AG04449 (cell line): Measurements from ENCODE around the gene RPAP3.

Experiments
- CTCF ChIA-PET: fragments of 350-600 bp; formaldehyde crosslinking; extraction: SDS; loops from one replicate; lab custom pipeline; 2021; ENCODE audit warnings: antibody characterized with exemption; lab: Yijun Ruan, JAX
- POLR2A ChIA-PET: fragments of 400-600, 350-600 bp; formaldehyde crosslinking; extraction: SDS; loops from one replicate; lab custom pipeline; 2020; ENCODE audit warnings: antibody characterized with exemption, inconsistent platforms; lab: Yijun Ruan, JAX
- DNase-seq: peaks from one replicate; pipeline ENCODE4 v3.0.0-alpha.2; 2010; ENCODE audit warnings: low read depth, low spot score
- H3K4me3 ChIP-seq: 2 replicates; pipeline ENCODE4 v1.5.1; 2011; ENCODE audit warnings: low read depth, mild to moderate bottlenecking, control low read depth, low read length
- CTCF ChIP-seq: IDR thresholded peaks from one replicate; pipeline ENCODE4 v1.5.1; 2011; ENCODE audit warnings: mild to moderate bottlenecking, moderate library complexity, low read length, control low read depth, inconsistent platforms; ENCODE audit not compliant: insufficient read depth; ENCODE audit errors: missing control alignments

Gene RPAP3

GRCh38 chr12:47617476-47617875, 88.4 kb downstream of the RPAP3 start:
- POLR2A ChIA-PET: no interaction called here
- no peak for TF ChIP-seq CTCF
- no peak overlapping the region for H3K4me3 ChIP-seq
- DNase-seq: no peak
- CTCF ChIA-PET: no interaction called here

- H3K4me3 ChIP-seq: no peak overlapping the region
- CTCF ChIA-PET: no interaction called here
- POLR2A ChIA-PET: no interaction called here
- no peak for TF ChIP-seq CTCF
- no peak for DNase-seq
Measured at GRCh38 chr12:47616440-47616839, 89.4 kb downstream of the RPAP3 start.

- H3K4me3 ChIP-seq: no peak overlapping the region
- no peak for DNase-seq
- no peak for TF ChIP-seq CTCF
- POLR2A ChIA-PET: no interaction called here
- CTCF ChIA-PET: no interaction called here
Measured at GRCh38 chr12:47615711-47616110, 90.1 kb downstream of the RPAP3 start.

GRCh38 chr12:47614521-47614920, 91.3 kb downstream of the RPAP3 start:
- POLR2A ChIA-PET: no interaction called here
- CTCF ChIA-PET: no interaction called here
- no peak for DNase-seq
- no peak for TF ChIP-seq CTCF
- no peak overlapping the region for H3K4me3 ChIP-seq

- H3K4me3 ChIP-seq: no peak overlapping the region
- no peak for DNase-seq
- CTCF ChIA-PET: interaction anchor here (1.2 kb wide), 1 partner anchor 25 kb away, joined by 3 read pairs; no protein-coding TSS in a partner anchor
- TF ChIP-seq CTCF: no peak
- POLR2A ChIA-PET: no interaction called here
Measured at GRCh38 chr12:47612953-47613352, 92.9 kb downstream of the RPAP3 start.

GRCh38 chr12:47611906-47612305, 93.9 kb downstream of the RPAP3 start:
- CTCF ChIA-PET: interaction anchor here (1.2 kb wide), 1 partner anchor 26 kb away, joined by 3 read pairs; no protein-coding TSS in a partner anchor
- no peak for TF ChIP-seq CTCF
- POLR2A ChIA-PET: no interaction called here
- H3K4me3 ChIP-seq: no peak overlapping the region
- DNase-seq: no peak
